Colon (tissue), 2 donors: Measurements from ENCODE around the gene NECAB2.

ENCODE experiments used
- FAIRE-seq: peaks from 2 replicates; lab custom pipeline; 2012; peaks lifted over from hg19 to GRCh38; lab: Jason Lieb, UNC
- donor health status: control.
- donor health status: control.

NECAB2 gene

DNA sequence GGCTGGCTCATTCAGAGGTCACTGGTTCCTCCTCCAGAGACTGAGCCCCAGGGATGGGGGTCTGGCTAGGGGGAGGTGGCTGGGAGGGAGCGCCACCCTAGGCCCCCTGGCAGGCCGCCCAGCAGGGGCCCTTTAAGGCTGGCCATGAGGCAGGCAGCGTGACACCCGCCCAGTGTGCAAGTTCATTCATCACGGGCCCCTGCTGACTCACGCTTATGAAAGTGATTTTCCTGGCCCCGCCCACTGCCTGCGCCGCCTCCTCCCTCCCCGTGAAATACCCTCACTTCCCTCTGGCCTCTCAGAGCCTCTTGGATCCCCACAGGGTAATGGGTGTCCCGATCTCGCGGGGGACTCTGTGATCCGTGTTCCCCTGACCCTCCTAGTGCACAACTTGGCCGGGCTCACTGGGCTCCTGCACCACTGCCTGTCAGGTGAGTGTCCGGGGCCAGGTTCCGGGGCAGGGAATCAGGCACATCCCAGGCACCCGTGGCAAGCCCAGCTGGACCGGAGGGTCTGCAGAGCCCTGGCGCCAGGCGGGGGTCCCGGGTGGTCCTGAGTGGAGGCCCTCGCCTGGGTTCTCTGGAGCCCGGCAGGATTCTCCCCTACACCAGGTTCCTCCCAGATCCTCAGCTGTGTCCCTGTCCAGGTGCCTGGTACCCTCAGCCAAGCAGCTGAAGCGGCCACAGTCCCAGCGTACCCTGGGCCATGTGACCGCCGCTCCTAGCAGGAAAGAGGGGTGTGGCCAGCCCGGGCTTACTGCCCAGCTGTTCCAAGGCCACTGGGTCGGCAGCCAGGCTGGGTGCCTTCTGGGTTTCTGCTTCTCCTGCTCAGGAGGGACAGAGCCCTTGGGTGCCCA is 14.9 kb upstream of the NECAB2 start, which contains the start of gene OSGIN1:
OSGIN1 (plus strand) TSS at position 301 of the 856 bp plus-strand sequence. CDS start 4,432 bp downstream, outside the sequence.
- no peak for FAIRE-seq

DNA sequence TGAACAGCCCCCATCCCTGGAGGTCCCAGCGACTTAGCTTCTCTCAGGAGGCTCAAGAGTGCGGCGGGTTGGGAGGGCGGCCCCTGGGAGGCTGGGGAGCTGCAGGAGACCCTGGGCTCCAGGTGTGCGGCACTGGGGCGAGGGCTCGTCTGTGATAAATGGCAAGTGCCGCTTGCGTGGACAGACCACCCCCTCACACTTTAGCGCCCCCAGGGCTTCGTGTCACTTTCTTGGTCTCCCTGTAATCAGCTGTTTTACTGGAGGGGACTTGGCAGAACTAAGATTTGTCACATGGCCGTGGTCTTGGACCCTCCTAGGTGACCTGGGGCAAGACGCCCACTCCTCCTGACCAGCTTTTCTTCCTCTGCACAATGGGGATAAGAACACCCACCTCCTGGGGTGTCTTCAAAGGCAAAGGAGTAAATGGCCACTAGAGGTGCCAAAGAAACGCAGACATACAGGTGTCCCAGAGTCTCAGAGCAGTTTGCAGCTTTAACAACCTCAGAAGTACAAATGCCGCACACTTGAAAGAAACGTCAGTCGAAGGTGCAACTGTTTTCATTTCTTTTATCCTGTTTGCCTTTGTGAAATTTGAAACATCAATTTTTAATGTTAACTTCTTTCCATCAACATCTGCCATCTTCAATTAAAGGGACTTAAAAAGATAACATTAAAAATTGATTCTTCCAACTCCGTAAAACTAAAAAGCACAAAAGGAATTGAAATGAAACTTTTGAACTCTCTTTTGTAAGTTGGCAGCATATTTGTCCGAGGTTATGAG is 14.1 kb upstream of the NECAB2 start:
- no peak for FAIRE-seq

DNA sequence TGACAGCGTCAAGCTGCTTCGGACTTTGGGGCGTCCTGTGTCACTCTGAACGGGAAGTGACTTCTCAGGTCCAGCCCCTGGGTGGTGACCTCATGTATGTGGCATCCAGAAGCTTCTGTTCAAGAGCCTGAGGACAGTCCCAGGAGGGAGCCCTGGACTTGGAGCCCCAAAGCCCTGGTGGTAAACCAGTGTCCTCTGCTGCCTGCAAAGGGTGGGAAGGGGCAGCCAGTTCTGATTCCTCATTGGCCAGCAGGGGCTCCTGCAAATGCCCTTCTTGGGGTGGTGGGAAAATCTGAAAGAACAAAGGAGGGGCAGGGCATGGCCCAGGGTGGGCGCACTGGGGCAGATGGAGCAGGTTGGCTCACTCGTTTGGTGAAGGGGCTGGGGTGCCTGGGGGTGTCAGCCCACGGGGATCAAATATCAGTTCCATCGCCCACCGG is 13.4 kb upstream of the NECAB2 start:
- no peak for FAIRE-seq

DNA sequence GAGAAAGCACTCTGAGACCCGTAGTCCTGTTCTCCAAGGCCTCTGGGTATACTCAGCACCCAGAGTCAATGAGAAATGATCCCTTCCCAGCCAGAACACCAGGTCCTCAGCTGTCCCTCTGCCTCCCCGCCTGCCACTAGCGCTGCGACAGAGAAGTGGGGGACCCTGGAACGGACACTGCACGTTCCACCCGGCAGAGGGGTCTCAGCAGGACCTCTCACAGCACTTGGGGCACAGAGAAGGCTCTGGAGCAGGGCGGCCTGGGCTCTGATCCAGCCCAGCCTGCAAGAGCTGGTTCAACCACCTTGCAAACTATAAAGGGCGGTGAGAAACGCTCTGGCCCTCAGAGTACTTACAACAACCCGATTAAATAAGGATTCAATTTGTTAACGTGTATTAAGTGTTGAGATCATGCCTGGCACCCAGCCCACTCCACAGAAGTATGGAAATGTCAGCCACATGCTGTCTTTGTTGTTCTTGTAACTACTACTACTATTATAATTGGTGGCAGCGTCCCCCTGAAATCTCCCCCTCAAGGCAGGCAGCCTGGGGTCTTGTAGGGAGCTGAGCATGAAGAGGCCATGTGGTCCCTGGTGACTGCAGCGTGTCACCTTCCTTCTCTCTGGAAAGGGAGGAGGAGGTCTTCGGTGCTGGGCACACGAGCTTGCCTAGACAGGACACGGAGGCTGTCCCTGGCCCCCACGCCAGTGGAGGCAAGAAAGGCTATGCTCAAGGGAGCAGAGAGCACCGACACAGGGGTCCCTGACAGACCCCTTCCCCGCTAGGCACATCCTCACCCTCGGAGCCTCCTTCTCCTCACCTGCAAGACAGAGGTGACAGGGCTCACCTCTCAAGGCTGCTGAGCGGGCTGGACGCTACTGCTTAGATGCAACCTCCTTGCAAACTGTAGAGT is 12.6 kb upstream of the NECAB2 start:
- FAIRE-seq = no peak

DNA sequence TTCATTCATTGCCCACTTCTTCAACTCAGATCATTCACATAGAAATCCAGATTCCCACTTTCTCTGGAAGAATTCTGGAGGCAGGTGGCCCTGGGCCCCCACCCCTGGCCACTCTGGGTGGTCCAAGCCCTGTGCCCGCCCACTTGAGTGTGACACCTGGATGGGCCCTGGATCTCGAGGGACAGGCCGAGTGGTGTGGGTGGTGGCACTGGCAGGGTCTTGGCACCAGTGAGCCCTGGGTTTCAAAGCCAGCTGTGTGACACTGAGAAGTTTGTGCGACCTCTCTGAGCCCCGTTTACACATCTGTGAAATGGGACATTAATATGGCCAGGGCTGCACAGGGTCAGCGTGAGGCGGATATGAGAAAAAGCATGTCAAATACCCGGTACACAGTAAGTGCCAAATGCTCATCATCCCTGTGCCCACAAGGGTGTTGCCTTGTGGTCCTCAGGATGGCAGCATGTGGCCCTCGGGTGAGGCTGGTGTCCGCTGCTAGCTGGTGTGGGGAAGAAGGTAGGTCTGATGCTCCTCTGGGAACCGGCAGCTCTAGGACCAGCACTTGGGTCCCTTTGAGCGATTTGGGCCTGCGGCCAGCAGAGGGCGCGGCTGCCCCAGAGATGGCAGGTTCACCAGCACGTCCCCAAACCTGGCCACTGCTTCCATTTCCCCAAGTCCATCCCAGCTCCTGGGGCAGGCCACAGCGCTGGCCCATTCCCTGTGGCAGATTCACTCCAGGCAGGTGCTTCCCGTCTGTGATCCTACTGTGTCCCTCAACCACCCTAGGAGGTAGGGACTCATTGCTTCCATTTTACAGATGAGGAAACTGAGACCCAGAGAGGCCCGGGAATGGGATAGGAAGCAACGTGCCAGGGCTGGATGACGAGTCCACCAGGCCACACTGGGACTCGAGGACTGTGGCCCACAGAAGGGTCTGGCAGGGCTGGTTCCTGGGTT is 11.4 kb upstream of the NECAB2 start:
- FAIRE-seq = no peak

DNA sequence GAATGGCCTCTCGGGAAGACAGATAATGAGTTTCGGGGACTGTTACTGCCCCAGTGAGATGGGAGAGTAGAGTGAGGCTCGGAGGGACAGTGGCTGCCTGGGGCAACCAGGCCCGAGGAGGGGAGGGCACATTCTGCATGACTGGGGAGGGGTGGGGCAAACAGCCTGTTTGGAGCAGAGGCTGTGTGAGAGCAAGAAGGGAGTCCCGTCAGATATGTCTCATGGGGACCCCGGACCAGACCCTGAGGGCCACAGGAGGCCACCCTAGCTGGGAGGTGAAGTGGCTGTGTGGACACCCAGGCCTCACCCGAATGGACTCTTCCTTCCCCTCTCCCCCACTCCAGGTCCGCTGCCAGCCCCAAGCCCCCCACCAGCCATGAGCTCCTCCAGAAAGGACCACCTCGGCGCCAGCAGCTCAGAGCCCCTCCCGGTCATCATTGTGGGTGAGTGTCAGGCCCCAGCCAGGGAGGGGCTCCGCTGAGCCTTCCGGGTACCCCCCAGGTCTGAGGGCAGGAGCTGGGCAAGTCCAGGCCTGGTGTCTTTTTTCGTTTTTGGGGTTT is 10.7 kb upstream of the NECAB2 start:
- no peak for FAIRE-seq

DNA sequence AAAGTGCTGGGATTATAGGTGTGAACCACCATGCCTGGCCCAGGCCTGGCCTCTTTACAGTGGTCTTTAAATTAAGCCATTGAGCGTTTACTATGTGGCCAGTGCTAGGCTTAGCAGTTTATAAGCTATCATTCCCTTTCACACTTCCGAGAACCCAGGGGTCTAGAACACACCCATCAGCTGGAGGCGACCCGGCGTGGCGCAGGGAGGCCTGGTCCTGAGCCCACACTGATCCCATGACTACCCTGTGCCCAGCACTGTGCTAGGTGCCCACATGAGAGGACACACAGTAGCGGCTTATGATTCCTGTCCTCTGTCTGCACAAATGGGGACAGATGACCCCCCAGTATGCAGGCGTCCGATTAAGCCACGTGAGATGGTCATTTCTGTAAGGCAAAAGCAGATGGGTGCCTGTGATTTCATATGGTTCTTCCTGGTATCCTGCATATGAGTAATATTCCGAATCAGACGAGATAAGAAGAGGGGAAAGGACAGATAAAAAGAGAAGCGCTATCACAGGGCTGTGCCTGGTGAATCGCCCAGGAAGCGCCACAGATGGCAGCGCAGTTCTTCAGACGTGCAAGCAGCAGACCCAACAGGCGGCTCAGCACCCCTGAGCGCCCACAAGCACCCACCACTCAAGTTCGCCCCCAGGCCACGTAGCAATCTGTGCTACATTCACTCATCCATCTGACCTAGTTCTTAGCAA is 9.8 kb upstream of the NECAB2 start:
- no peak for FAIRE-seq

DNA sequence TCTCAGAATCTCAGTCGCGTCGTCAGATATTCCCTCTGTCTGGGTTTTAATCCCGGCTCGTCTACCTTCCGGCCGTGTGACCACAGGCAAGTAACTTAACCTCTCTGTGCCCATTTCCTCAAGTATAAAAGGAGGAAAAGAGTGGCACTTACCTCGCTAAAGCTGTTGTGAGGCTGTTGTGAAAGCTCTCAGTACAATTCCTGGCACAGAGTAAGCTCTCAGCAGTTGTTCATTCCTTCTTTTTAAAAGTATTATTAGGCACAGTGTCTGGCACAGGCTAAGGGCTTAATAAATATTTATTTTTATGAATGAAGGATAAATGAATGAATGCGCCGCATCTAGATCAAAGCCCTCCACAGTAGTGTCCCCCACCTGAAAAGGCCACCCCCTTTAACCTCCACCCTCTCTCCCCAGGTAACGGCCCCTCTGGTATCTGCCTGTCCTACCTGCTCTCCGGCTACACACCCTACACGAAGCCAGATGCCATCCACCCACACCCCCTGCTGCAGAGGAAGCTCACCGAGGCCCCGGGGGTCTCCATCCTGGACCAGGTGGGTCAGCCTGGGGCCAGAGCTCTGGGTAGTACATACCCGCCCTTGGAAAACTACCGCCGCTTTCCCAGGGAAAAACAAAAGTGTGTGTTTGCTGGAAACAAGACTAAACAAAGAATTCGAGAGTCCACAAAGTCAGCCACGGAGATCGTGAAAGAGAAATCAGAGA is 9.0 kb upstream of the NECAB2 start:
- FAIRE-seq = no peak

DNA sequence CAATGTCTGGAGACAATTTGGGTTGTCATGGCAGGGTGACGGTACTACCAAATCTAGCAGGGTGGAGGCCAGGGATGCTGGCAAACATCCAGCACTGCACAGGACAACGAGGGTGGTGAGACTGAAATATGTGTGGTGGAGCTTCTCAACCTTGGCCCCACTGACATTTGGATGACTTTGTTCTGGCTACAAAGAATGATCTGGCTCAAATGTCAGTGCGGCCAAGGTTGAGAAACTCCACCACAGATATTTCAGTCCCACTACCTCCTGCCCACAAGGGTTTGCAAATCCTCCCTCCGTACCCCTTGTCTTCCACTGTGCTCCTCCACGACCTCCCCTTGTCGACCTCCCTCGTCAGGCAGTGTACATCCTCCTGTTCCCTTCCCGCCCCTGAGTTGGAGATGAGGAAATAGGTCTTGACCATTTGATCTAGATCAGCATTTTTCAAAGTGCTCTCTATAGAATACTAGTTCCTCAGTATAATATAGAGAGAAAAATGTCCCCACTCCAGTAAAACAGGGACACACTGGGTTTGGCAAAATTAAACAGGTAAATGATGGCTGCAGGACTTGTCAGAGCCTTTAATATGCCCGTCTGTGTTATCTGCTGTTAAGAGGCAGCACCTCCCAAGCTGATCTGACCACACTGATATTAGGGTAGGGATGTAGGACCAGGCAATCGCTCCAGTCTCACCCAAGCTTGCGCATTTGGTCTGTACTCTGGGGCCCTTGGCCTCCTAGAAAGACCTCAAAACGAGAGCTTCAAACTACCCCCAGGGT is 8.2 kb upstream of the NECAB2 start:
- FAIRE-seq = no peak

DNA sequence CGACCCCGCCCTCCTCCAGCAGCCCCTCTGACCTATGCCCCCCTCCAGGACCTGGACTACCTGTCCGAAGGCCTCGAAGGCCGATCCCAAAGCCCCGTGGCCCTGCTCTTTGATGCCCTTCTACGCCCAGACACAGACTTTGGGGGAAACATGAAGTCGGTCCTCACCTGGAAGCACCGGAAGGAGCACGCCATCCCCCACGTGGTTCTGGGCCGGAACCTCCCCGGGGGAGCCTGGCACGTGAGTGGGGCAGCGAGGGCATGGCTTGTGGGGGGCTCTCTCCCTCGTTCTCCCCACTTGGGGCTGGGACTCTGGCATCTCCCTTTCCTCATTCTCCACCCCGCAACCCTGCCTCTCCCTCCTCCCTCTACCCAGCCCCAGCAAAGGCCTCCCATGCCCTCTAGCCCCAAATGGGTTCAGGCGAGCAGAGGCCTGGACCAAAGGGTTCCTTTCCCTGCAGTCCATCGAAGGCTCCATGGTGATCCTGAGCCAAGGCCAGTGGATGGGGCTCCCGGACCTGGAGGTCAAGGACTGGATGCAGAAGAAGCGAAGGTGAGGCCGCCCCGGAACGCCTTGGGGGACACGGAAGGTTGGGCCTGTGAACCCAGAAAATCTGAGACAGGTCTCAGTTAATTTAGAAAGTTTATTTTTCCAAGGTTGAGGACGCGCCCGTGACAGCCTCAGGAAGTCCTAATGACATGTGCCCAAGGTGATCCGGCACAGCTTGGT is 7.4 kb upstream of the NECAB2 start:
- FAIRE-seq = no peak

DNA sequence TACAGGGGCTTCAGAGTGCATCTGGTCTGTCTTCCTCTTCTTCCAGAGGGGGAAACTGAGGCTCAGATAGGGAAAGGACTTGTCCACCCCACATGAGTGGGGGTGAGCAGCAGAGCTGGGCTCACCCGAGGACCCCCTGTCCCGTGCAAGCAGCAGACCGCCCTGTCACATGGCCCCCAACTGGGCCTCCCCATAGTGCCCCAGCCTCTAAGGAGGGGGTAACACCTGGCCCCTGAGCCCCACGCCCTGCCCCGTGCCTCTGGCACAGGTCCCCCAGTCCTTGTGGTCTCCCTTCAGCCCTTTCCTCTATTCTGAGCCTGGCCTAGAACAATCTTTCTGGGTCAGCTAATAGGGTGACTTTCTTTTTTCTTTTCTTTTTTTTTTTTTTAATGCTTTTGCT is 6.5 kb upstream of the NECAB2 start:
- FAIRE-seq = no peak

DNA sequence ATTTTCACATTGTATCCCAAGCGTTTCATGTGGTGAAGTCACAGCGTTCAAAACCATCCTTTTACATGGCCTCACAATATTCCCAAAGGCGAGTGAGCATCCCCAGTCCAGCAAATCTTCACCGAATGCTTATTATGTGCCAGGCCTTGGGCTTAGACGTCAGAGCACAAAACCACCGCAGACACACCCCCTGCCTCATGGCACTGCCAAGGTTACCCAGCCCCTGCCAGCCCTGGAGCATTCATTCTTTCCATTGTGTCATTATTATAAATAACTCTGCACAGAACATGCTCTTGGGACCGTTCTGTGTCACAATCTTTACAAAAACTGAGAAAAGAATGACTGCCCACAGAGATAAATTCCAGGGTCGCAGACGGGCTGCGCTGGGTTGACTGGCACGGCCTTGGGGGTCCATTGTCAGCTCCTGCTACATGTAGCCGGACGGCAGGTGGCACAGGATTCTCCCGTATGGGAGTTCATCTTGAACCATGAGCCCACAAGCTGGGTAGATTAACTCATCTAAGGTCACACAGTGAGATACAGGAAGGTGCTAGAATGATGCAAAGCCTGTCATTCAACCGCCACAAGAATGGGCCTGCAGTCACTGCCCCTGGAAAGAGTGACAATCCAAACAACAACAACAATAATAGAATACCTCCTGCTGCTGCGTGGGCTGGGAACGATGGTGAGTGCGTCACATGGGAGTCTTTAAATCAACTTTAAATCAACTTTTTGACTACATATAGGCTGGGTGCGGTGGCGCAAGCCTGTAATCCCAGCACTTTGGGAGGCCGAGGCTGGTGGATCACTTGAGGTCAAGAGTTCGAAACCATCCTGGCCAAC is 4.5 kb upstream of the NECAB2 start:
- FAIRE-seq = no peak

DNA sequence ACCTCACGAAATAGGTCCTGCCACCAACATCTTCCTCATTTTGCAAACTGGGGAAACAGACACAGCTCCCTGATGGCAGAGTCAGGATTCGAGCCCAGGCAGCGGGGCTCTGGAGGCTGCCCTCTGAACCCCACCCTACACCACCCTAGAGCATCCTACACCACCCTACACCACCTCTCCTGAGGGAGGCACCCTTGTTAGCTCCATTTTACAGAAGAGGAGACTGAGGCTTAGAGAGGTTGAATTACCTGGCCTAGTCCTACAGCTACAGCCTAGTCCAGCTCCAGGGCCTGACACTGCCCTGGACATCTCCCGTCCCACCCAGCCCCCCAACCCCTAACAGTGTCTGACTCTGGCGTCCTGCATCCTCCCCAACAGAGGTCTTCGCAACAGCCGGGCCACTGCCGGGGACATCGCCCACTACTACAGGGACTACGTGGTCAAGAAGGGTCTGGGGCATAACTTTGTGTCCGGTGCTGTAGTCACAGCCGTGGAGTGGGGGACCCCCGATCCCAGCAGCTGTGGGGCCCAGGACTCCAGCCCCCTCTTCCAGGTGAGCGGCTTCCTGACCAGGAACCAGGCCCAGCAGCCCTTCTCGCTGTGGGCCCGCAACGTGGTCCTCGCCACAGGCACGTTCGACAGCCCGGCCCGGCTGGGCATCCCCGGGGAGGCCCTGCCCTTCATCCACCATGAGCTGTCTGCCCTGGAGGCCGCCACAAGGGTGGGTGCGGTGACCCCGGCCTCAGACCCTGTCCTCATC is 3.2 kb upstream of the NECAB2 start:
- FAIRE-seq = no peak

DNA sequence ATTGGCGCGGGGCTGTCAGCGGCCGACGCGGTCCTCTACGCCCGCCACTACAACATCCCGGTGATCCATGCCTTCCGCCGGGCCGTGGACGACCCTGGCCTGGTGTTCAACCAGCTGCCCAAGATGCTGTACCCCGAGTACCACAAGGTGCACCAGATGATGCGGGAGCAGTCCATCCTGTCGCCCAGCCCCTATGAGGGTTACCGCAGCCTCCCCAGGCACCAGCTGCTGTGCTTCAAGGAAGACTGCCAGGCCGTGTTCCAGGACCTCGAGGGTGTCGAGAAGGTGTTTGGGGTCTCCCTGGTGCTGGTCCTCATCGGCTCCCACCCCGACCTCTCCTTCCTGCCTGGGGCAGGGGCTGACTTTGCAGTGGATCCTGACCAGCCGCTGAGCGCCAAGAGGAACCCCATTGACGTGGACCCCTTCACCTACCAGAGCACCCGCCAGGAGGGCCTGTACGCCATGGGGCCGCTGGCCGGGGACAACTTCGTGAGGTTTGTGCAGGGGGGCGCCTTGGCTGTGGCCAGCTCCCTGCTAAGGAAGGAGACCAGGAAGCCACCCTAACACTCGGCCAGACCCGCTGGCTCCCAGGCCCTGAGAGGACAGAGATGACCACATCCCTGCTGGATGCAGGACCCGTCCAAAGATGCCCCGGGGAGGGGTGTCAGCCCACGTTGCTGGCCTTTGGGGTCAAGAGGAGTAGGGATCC is 2.4 kb upstream of the NECAB2 start:
- no peak for FAIRE-seq

DNA sequence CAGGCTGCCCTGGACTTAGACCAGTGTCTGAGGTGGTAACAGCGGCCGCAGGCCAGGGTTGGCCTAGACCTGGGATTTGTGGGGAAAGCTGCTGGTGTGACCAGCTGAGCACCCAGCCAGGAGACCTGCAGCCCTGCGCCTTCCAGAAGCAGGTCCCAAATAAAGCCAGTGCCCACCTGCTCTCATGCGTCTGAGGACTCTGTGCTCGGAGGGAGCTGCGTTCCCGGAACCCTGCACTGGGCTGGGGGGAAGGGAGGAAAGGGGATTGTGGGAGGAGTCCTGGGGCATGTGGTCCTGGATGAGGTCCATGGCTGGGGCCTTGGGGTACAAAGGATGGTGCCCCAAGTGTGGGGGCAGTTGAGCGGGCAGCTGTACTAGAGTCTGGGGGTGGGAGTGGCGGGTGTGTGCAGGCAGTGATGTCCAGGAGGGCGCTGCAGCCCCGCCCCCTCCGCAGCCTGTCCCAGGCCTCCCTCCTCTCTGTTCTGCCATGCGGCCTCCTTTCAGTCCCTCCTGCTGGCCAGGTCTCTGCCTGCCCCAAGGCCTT is 1.8 kb upstream of the NECAB2 start:
- no peak for FAIRE-seq
